T-helper 2 cell treated with Interferon-gamma antibody and Interleukin-4, amounts not matched to agents 100 ng/mL and 5 ng/mL, for 36 hours (primary cell): ENCODE results near the gene LYST. TPM values are rescaled to one million over a fixed set of nuclear protein-coding genes. Genes with fewer than 3 reads are reported as not detected.
"Not testable (repeated sequence)": the region's sequence is repeated elsewhere in the genome, so short reads cannot be mapped to it uniquely, and the experiment has no call there.

Experiments used
- intact Hi-C: fragments of 100-400 bp; cut with micrococcal nuclease; formaldehyde crosslinking; loops from one replicate; pipeline ENCODE4 v1.15.1; 2023
- total RNA-seq: library from RNA; stranded (reverse); gene quantifications from 2 replicates; pipeline ENCODE4 v1.2.3, GENCODE V29; 2022

LYST gene
- total RNA-seq, 1 donor from 2014 or later: 17.3 TPM

DNA sequence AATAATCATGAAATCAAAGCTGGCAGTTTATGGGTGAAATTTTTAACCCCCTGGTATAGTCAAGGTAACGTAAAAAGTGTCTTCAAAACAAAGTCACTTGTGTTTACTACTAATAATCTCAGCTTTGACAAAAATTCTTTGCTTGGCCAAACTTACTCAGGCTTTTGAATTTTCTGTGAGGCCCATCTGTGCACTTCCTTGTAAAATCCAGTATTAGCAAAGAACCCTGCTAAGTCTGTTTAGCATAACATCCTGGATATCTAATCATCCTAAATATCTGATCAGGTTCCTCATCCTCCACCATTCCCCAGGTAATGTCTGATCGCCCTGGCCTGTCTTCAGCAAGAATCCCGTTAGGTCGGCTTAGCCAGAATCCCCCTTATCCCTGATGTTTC lies 3.0 kb downstream of the LYST start:
- intact Hi-C loops: loop anchor here (10.0 kb wide), 3 partner anchors 421 to 1489 kb away; partner anchors contain the start of genes COA6, EDARADD and ERO1B

DNA sequence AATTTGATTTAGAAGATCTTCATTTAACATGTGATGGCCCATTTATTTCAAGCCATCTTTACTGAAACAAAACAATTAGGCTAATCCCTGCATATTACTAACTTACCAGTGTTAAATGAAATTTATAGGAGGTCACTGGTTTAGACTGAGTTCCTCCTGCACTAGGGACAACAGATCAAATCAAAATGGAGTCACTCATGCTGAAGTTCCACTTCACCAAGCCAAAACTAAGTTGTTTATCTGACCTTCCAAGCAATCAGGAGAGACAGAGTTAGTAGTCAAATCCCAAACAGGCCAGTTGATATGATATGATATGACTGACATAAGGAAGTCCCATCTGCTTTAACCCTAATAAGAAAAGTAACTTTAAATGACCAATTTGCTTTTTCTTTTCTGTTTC lies 4.8 kb downstream of the LYST start:
- intact Hi-C loops: loop anchor here (10.0 kb wide), 3 partner anchors 423 to 1487 kb away; partner anchors contain the start of genes COA6, EDARADD and ERO1B

DNA sequence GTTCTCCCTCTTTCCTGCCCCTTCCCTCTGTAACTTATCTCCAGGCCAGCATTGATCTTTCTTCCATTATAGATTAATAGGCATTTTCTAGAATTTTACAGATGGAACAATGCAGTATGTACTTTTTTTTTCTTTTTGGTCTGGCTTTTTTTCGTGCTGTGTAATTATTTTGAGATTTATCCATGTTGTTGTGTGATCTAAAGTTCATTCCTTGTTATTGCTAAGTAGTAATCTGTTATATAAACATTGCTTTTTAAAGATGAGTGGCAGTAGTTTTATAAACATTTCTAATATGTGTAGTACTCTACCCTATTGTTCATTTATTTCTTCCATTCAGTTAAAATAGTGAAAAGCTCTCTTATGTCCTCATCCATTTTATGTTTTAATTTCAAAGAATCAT lies 5.9 kb downstream of the LYST start:
- intact Hi-C loops: loop anchor here (10.0 kb wide), 3 partner anchors 424 to 1486 kb away; partner anchors contain the start of genes COA6, EDARADD and ERO1B

DNA sequence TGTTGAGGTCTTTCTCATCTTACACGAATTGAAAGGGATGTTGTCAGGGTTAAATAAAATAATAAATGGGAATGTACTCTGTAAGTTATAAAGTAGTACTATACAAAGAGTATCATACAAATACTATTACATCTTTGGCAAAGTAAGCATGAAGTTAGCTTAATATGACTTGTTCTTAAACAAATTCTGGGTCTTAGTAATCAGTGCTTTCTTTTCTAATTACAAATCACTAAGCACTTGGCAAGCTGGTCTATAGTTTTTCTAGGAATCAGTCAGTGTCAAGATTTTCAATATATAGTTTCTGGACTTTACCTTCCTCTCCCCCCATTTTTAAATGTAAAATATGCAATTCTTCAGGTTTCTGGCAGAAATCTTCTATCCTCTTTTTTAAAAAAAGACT lies 6.9 kb downstream of the LYST start:
- intact Hi-C loops: loop anchor here (10.0 kb wide), 3 partner anchors 425 to 1485 kb away; partner anchors contain the start of genes COA6, EDARADD and ERO1B

DNA sequence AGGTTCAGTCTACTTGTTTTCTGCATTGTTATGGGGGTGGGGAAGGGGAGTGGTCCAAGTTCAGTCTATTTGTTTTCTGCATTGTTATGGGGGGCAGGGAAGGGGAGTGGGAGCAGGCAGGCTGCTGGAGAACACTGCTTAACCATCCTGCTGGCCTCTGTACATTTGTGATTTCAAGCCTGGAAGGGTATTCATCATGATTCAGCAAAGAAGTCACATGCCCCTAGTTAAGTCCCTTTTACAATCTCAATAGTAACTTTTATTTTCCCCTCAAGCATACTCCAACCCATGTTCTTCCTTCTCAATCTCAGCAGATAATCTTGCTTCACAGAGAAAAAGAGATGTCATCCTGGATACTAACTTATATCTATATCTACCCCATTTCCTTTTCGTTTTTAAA lies 7.9 kb downstream of the LYST start:
- intact Hi-C loops: no loop called here

DNA sequence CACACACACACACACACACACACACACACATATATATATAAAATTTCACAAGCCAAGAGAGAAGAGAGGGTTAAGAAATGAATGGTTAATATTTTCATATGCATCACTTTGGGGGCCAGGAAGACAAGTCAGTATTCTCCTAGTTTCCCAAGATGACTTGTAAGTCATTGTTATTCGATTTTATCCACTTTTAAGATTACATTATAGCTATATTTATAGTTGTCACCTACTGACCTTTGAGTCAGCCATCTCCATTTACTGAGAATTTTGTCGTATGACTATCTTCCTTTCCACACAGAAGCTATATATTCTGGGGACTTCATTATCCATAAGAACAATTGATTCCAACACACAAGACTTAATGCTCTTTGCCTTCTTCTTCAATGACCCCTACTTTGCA lies 8.9 kb downstream of the LYST start:
- intact Hi-C loops: no loop called here

DNA sequence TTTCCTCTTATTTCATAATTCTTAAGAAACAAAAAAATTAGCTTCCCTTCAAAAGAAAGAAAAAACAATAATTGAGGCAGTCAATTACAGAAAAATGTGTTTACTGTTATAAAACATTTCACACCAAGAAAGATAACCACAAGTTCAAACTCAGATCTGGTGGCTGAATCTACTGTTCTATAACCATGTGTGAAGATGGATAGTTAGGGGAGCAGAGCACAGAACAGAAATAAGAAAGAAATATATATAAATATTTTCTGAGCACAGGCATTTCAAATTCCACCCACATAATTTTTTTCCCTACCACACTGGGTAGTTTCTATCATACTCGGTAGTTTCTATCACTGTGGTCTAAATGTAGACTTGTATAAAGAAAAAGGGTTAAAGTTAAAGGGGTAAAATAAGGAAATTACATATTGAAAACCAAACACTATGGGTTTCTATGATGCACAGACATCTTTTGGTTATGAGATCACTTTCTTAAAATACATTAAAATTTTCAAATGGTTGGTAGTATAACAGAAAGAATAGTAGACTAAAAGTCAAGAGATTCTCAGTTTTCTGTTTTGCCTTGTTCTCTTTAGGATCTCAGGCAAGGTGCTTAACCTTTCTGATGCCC lies 10.8 kb downstream of the LYST start:
- intact Hi-C loops: no loop called here

DNA sequence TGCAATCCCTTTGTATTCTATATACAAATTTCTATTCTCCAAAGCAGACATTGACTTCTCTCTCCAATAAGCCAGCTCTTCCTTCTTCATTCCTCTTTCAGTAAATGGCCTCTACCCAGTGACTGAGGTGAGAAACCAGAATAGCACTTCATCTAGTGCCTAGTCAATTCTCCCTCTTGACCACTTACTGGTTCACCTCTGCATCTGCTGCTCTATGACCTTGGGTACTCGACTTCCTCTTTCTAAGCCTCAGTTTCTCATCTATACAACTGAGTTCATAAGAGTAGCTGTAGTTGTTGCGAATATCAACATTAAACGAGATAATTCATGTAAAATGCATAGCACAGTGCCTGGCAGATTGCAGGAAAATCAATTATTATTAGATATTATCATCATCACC lies 12.4 kb downstream of the LYST start:
- intact Hi-C loops: no loop called here

DNA sequence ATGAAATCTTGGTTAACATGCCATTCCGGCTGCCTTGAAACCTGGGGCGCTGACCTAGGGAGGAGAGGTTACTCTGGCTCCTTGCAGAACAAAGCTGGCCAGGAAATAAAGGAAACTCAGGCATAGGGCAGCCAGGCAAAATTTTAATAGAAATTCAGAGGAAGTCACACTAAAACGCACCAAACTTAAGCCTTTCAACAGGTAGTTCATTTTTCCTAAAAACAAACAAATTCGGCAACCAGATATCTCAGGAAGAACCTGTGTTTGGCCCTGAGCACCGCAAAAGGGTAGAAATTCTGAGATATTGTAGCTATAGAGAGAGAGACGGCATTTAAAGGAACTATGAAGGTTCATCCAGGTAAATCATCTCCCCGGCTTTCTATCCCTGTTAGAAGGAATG lies 13.1 kb downstream of the LYST start:
- intact Hi-C loops: no loop called here

DNA sequence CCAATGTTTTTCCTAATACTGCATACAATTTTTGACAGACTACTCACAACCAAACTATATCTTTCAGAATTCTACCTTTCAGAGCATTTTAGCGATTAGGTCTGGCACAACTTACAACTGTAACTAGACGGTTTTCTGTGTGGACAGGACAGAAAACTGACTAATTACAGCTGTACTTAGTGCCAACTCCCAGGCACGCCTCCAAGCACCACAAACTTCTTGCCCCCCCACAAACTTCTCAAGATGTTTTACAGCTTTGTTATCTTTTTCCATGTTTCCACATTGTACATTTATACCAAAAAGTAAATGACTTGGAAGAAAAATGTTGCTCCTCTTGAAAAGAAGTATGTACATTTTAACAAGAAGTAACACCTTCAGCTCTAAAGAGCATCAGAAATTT lies 13.8 kb downstream of the LYST start:
- intact Hi-C loops: no loop called here

DNA sequence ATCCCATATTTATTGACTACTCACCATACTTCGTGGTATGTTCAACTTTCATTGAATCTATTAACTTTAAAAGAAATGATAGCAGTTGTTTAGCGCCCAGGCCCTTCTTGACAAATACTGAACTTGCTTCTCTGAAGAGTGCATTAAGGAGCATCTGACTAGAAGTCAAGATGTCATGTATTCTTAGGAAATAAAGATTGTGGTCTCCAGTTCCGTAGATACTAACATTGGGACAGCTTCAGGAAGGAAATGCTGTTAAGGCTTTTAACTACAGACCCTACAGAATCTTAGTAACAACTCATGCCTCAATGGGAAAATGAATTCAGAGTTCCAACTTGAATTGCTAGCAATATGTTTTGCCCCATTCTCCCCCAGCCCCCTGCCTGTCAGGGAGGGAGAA lies 14.8 kb downstream of the LYST start:
- intact Hi-C loops: no loop called here

DNA sequence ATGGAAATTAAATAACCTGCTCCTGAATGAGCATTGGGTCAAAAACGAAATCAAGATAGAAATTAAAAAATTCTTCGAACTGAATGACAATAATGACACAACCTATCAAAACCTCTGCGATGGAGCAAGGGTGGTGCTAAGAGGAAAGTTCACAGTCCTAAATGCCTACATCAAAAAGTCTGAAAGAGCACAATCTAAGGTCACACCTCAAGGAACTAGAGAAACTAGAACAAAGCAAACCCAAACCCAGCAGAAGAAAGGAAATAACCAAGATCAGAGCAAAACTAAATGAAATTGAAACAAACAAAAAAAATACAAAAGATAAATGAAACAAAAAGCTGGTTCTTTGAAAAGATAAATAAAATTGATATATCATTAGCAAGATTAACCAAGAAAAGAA lies 18.5 kb downstream of the LYST start:
- intact Hi-C loops: not testable (repeated sequence)

DNA sequence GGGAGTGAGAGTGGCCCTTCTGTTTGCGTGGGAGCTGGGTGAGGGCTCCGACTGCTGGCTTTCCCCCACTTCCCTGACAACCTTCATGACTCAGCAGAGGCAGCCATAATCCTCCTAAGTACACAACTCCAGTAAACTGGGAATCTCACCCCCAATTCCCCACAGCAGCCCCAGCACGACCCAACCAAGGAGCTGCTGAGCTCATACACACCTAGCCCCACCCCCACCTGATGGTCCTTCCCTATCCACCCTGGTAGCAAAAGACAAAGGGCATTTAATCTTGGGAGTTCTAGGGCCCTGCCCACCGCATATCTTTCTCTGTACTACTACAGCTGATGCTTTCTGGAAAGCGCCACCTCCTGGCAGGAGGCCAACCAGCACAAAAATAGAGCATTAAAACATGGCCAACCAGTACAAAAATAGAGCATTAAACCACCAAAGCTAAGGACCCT lies 21.0 kb downstream of the LYST start:
- intact Hi-C loops: not testable (repeated sequence)

DNA sequence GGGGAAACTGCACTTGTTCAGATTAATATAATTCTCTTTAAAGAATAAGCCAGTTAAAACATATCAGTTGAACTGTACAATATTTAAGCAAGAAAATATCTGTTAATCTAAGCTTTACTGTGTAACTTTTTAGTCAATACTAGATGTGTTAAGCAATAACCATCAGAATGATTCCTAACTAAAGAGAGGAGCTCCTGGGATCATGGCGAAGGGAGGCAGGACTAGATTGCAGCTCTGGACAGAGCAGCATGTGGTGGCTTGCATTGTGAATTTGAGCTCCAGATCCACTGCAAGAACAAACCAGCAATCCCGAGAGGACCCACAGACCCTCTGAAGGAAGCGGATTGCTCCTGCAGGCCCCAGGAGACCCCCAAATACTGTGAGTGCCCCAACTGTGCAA lies 21.9 kb downstream of the LYST start:
- intact Hi-C loops: no loop called here

DNA sequence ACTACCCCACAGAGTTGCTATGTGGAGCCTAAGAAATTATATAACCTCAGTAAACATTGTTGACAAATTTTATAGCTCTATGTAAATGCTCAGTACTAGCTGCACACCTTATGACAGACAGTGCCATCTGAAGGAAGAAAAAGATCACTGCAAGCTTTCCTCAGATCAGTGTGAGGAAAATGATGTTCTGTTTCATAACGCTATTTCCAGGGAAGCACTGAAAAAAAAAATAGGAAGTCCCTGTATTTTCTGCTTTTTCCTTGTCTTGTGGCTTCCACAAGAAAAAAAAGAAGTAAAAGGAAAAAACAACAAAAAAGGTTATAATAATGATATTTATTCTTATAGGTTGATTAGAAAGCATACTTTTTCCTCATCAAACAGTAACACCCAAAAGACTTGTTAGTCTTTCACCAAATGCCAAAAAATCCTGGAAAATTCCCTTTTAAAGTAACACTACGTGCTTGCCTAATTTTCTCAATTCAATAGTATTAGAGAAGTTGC lies 23.2 kb downstream of the LYST start:
- intact Hi-C loops: no loop called here

DNA sequence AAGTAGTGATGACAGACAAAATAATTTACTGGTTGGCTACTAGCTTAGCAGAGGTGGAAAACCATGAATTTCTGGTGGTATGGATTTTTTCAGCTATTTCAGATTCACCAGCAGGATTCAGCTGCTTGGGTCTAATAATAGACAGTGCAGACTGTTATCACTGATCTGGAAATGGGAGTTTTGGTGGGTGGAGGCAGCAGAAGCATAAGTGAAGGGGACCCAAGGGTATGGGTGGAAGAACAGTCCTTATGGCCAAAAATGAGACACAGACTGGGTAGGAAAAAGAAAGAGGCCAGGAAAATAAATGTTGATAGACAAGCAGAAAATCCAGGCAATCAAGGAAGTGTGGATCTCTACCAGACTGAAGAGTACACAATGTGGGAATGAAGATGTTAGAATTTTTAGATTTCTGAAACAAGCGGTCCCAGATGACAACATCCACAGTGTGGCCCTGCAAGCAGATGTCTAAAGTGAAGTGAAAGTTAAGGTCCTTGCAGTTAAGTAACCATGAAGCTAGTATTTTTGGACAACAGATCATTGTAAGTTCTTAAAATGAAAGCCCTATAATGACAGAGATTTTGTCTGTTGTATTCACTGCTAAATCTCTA lies 24.7 kb downstream of the LYST start:
- intact Hi-C loops: no loop called here

DNA sequence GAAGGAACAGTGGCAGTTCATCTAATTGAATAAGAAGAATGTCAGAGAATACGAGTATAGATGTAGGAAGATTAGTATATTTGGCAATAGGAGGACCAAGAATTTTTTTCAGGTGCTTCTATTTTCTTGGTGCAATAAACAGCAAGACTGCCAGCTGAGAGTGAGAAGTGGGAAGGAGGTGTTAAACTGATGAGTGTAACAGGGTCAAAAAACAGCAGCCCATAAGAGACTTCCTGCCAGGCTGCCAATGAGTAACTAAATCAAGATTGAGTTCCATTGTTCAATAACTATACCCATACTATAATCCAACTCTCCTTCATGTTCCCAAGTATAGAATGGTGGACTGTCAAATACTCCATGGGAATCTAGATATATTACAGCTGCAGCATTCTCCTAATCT lies 28.7 kb downstream of the LYST start:
- intact Hi-C loops: no loop called here

DNA sequence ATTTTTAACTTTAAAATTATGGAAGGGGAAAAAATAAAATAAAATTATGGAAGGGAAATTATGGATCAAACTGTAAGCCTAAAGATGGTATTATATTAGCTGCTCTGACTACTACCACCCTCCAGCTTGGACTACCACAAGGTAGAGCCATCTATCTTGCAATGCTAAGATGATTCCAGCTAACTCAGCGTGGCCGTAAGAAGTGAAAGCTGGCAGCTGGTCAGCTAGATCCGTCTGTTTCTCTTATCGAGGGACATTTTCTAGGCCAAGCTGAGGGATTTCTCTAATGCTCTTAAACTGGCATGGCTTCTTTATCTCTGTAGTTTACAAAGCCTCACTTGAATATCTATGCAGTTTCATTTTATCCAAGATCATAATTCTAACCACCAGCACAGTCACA lies 31.5 kb downstream of the LYST start:
- intact Hi-C loops: no loop called here

DNA sequence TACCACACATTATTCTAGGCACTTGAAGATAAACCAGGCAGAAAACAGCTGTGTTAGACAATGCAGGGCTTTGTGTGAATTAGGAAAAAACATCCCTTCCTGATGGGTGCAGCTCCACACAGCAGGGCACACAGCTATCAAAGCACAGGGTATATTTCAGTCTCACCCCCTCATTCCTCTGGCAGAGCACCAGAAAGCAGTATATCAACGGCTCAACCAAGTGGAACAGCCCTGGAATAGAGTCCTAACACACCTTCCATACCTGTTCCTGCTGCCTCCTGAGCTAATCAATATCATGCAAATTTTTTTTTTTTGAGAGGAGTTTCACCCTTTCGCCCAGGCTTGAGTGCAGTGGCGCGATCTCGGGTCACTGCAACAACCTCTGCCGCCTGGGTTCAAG lies 32.1 kb downstream of the LYST start:
- intact Hi-C loops: no loop called here

DNA sequence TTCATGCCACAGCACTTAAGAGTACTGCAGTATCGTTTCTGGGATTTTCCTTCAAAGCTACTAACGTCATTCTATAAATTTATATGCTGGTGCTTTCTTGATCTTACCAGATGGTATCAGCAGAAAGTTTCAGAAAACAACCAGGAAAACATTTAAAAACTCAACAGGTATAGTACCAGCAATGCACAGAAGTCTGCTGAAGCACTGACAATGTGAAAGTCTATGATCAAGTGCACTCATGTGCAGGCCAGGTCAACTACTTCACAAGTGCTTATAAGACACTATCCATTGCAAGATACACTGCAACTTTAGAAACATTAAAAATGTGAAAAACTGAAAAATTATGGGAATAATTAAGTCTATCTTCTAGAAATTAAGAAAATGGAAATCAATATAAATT lies 34.7 kb downstream of the LYST start:
- intact Hi-C loops: no loop called here

DNA sequence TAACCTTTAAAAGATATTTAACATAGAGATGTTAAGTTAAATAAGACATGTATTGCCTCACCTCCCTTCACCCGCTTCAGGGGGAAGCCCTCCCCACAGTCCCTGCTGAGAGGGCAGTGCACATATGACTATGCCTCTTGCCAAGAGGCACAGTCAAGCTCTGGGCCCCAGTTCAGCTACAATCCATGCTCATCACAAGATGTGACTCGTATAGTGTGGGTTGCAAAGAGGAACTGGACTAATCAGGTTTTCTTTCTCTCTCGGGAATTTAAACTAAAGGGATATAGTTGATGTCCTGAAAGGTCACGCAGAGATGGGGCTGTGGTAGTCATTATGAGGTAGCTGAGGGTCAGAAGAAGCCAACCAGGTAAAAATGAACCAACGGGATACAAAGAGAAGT lies 35.6 kb downstream of the LYST start:
- intact Hi-C loops: no loop called here

DNA sequence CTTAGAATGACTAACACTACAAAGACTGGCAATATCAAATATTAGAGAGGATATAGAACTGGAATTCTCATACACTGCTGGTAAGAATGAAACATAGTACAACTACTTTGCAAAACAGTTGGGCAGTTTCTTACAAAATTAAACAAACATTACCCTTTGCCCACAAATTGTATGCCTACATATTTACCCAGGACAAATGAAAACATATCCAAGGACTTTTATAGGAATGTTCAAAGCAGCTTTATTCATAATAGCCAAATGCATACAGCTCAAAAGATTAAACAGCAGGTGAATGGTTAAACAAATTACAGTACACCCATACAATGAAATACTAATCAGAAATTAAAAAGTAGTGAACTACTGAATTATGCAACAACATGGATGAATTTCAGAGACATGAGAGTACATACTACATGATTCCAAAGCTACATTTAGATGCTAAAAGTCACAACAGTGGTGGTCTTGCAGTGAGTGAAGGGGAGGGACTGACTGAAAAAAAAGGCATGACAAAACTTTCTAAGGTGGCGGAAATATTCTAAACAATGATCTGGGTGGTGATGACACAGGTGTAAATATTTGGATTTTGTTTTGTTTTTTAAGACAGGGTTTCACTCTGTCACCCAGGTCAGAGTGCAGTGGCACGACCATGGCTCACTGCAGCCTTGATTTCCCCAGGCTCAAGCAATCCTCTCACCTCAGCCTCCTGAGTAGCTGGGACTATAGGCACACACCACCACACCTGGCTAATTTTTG lies 40.4 kb downstream of the LYST start:
- intact Hi-C loops: no loop called here
